Testis (tissue), 2 donors: Measurements from ENCODE around the gene ATP12A.

ENCODE experiments used
- CTCF ChIP-seq, 3 experiments: fragments of 450-650 bp in 2 of 3; fragments of 200-600 bp in 1 of 3; sonication (generic) in 1 of 3; IDR thresholded peaks; one replicate each; pipeline ENCODE4 v1.5.1; 2016 to 2019; ENCODE audit warnings: antibody characterized with exemption in 3 of 3, mild to moderate bottlenecking in 2 of 3, moderate library complexity in 1 of 3
- POLR2A ChIP-seq: fragments of 450-650 bp; IDR thresholded peaks from one replicate; pipeline ENCODE4 v1.6.1; 2017; ENCODE audit warnings: antibody characterized with exemption, mild to moderate bottlenecking, moderate library complexity

- TF ChIP-seq CTCF (IDR thresholded peaks at IDR 0.05) (no peak), POLR2A (no peak)
These were observed 4.2 kb upstream of the ATP12A start for GRCh38 chr13:24675806-24676570.
